Ishikawa (cell line): Measurements from ENCODE around the gene MBNL1.

Experiments
- CEBPB ChIP-seq: IDR thresholded peaks from 2 replicates; pipeline ENCODE4 v1.6.1; 2012
- CREB1 ChIP-seq: IDR thresholded peaks from 2 replicates; pipeline ENCODE4 v1.6.1; 2012; ENCODE audit warnings: low read depth
- EGR1 ChIP-seq: IDR thresholded peaks from 2 replicates; pipeline ENCODE4 v1.6.1; 2012
- EP300 ChIP-seq: IDR thresholded peaks from 2 replicates; pipeline ENCODE4 v1.6.1; 2012; ENCODE audit warnings: borderline replicate concordance
- FOXM1 ChIP-seq: IDR thresholded peaks from 2 replicates; pipeline ENCODE4 v1.6.1; 2012; ENCODE audit warnings: low read depth, borderline replicate concordance
- NFIC ChIP-seq: IDR thresholded peaks from 2 replicates; pipeline ENCODE4 v1.6.1; 2012
- RAD21 ChIP-seq: IDR thresholded peaks from 2 replicates; pipeline ENCODE4 v1.6.1; 2012; ENCODE audit warnings: low read depth
- TAF1 ChIP-seq: IDR thresholded peaks from 2 replicates; pipeline ENCODE4 v1.6.1; 2012; ENCODE audit warnings: low read depth, mild to moderate bottlenecking
- TCF12 ChIP-seq: IDR thresholded peaks from 2 replicates; pipeline ENCODE4 v1.6.1; 2012; ENCODE audit warnings: low read depth
- TEAD4 ChIP-seq: IDR thresholded peaks from 2 replicates; pipeline ENCODE4 v1.6.1; 2012
- YY1 ChIP-seq: IDR thresholded peaks from 2 replicates; pipeline ENCODE4 v1.6.1; 2012; ENCODE audit warnings: low read depth
- ZBTB7A ChIP-seq: IDR thresholded peaks from 2 replicates; pipeline ENCODE4 v1.6.1; 2012; ENCODE audit warnings: low read depth
- TF ChIP-seq, protein P1 (sequence below): IDR thresholded peaks from 2 replicates; pipeline ENCODE4 v1.6.1; 2012; ENCODE audit warnings: low read depth, mild to moderate bottlenecking
- TF ChIP-seq, protein P2 (sequence below): IDR thresholded peaks from 2 replicates; pipeline ENCODE4 v1.6.1; 2012
- TF ChIP-seq, protein P3 (sequence below): IDR thresholded peaks from 2 replicates; pipeline ENCODE4 v1.6.1; 2012

Gene MBNL1

DNA sequence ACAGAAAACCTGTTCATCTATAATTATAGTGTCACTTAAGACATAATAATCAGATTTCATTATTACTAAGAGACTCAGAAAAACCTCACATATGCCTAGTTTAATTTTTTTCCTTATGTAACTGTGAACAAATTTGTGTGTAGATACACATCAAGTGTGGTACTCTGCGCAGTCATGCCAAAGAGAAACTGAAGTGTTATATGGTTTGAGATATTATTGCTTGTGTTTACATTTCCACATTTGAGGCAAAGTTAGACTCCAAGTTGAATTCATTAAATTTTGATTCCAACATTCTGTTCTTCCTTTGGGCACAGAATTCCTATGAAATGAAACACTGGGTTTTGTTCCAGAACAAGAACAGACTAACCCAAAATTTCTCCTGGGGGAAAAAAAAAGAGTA lies 2.2 kb downstream of the MBNL1 start:
- TF ChIP-seq CREB1 (no peak), TAF1 (no peak), TCF12 (no peak), FOXM1 (no peak), EGR1 (no peak)
- TF ChIP-seq, protein P1, sequence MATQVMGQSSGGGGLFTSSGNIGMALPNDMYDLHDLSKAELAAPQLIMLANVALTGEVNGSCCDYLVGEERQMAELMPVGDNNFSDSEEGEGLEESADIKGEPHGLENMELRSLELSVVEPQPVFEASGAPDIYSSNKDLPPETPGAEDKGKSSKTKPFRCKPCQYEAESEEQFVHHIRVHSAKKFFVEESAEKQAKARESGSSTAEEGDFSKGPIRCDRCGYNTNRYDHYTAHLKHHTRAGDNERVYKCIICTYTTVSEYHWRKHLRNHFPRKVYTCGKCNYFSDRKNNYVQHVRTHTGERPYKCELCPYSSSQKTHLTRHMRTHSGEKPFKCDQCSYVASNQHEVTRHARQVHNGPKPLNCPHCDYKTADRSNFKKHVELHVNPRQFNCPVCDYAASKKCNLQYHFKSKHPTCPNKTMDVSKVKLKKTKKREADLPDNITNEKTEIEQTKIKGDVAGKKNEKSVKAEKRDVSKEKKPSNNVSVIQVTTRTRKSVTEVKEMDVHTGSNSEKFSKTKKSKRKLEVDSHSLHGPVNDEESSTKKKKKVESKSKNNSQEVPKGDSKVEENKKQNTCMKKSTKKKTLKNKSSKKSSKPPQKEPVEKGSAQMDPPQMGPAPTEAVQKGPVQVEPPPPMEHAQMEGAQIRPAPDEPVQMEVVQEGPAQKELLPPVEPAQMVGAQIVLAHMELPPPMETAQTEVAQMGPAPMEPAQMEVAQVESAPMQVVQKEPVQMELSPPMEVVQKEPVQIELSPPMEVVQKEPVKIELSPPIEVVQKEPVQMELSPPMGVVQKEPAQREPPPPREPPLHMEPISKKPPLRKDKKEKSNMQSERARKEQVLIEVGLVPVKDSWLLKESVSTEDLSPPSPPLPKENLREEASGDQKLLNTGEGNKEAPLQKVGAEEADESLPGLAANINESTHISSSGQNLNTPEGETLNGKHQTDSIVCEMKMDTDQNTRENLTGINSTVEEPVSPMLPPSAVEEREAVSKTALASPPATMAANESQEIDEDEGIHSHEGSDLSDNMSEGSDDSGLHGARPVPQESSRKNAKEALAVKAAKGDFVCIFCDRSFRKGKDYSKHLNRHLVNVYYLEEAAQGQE = no peak
- TF ChIP-seq, protein P2, sequence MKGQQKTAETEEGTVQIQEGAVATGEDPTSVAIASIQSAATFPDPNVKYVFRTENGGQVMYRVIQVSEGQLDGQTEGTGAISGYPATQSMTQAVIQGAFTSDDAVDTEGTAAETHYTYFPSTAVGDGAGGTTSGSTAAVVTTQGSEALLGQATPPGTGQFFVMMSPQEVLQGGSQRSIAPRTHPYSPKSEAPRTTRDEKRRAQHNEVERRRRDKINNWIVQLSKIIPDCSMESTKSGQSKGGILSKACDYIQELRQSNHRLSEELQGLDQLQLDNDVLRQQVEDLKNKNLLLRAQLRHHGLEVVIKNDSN = no peak

DNA sequence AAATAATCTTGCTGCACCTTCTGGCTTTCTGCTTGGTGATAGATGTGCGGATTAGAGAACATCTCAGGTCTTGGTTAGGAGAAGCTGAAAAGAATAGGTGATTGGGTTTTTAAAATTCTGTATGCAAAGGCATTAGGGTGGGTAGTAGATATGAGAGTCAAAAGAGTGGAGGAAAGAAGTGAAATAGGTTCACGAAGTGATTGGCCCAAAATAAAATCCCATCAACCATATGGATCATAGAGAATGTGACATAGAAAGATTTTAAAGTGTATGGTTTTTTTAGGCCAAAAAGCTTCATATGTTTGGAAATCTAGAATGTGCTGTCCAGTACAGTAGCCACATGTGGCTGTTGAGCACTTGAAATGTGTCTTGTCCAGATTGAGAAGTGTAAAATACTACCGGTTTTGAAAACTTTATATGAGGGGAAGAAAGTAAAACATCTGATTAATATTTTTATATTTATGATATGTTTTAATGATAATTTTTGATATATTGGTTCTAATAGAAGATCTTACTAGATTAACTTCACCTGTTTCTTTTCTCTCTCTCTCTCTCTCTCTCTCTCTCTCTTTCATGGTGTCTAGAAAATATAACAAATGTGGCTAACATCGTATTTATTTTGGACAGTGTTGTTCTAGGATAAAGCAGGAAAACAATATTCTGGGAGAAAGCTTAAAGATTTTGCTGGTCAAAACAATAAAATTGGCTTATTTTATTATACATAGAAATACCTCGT lies 2.9 kb downstream of the MBNL1 start:
- TF ChIP-seq, protein P1 = no peak
- TF ChIP-seq EGR1 (no peak), ZBTB7A (no peak), TEAD4 (no peak), CREB1 (no peak), TAF1 (no peak), TCF12 (no peak), YY1 (no peak), NFIC (no peak), FOXM1 (no peak), CEBPB (no peak)
- TF ChIP-seq, protein P2 = no peak
- TF ChIP-seq, protein P3, sequence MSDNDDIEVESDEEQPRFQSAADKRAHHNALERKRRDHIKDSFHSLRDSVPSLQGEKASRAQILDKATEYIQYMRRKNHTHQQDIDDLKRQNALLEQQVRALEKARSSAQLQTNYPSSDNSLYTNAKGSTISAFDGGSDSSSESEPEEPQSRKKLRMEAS = no peak

DNA sequence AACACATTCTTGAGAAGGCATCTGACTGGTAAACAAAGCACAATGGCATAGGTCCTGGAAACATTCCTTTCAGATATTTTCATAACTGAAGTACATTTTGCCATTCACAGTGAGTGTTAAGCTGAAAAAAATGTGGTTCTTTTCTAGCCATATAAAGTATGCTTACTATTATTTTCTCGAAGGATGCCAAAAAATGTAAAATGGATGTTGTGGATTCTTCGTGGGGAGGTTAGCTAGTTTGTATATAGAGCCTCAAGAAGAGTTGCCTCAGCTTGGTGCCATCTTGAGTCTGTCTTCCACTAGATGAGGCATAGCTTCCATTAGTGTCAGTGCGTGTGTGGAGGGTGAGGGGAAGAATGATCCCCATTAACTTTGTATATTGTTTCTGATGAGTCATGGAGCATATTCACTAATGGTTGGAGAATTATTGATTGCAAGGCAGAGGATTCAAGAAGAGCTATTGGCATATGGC lies 4.1 kb downstream of the MBNL1 start:
- TF ChIP-seq TEAD4 (peak; percentile 32; the same call in 1 of the 2 replicates), YY1 (peak; percentile 55; the same call in 1 of the 2 replicates), CREB1 (no peak), TCF12 (no peak), NFIC (no peak), RAD21 (no peak), FOXM1 (0 out of 2 replicates have a peak, but pooled peaks have one; percentile 28)
- TF ChIP-seq, protein P3 = no peak
- TF ChIP-seq, protein P1 = no peak

DNA sequence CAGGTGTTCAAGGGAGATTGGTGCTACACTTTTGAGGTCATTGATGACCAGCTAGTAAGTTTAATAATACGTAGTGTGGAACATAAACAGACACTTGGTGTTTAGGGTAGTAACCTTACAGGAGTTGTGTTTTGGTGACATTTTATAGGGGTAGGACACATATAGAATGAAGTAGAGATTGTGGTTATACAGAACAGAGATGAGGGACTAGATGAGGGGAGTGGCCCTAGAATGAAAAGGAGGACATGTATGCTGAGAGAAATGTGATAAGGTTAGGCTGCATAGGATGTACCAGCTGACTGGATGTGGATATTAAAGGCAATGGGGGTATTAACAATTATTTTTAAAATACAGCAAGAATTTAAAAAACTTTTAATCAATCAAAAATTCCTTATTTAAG lies 8.0 kb downstream of the MBNL1 start:
- TF ChIP-seq YY1 (no peak), ZBTB7A (no peak), TEAD4 (no peak), TAF1 (no peak), FOXM1 (no peak), CREB1 (no peak), CEBPB (no peak), EGR1 (no peak), NFIC (no peak), RAD21 (no peak), TCF12 (no peak), EP300 (no peak)
- TF ChIP-seq, protein P2 = no peak
- TF ChIP-seq, protein P3 = no peak
- TF ChIP-seq, protein P1 = no peak
